ENCODE measurements around the gene GOLGA2. TPM values are rescaled to one million over a fixed set of nuclear protein-coding genes. Genes with fewer than 3 reads are reported as not detected.

The GOLGA2 gene
- total and polyA plus RNA-seq, 3 donors from 2014 or later = 79.8 to 133 (median 103) TPM

DNA sequence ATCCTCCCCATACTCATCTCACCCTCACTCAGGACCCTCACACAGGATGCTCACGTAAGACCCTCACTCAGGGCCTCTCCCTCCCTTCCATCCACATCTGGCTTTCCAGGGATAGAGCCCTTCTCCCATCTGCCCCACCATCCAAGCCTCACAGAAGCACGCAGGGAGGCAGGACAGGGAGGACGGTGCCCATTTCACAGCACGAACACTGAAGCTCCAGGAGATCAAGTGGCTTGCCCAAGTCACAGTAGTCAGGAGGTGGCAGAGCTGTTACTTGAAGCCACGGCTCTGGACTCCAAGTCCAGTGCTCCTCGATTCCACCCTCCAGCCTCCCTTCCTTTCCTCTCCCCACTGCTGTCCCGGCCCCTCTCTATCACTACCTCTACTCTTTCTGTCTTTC, 50.9 kb downstream of the GOLGA2 start:
- H3K4me1 ChIP-seq = no peaks in the 10 kb centered on the region
- DNase-seq = no peak
- no peak for TF ChIP-seq POLR2A (IDR thresholded peaks at IDR 0.05)
- TF ChIP-seq, protein P1, sequence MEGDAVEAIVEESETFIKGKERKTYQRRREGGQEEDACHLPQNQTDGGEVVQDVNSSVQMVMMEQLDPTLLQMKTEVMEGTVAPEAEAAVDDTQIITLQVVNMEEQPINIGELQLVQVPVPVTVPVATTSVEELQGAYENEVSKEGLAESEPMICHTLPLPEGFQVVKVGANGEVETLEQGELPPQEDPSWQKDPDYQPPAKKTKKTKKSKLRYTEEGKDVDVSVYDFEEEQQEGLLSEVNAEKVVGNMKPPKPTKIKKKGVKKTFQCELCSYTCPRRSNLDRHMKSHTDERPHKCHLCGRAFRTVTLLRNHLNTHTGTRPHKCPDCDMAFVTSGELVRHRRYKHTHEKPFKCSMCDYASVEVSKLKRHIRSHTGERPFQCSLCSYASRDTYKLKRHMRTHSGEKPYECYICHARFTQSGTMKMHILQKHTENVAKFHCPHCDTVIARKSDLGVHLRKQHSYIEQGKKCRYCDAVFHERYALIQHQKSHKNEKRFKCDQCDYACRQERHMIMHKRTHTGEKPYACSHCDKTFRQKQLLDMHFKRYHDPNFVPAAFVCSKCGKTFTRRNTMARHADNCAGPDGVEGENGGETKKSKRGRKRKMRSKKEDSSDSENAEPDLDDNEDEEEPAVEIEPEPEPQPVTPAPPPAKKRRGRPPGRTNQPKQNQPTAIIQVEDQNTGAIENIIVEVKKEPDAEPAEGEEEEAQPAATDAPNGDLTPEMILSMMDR (IDR thresholded peaks at IDR 0.05) = no peak
- no peaks in the 10 kb centered on the region for H3K9me3 ChIP-seq
- no peak overlapping the region for H3K27ac ChIP-seq
- H3K36me3 ChIP-seq (ENCODE audit: low read depth, missing control alignments) = no peaks in the 10 kb centered on the region
- intact Hi-C loops (cut with DNase I; ENCODE audit: low total_unique reads) = no loop called here
- 91 to 93% methylated on average over 7 of the region's 7 CpGs for WGBS, 2 donors
- H3K4me3 ChIP-seq = no peak overlapping the region
- no peaks in the 10 kb centered on the region for H3K27me3 ChIP-seq

- H3K27me3 ChIP-seq = no peaks in the 10 kb centered on the region
- WGBS, 2 donors = 88 to 95% methylated on average over 7 to 13 of the region's 13 CpGs
- no peak overlapping the region for H3K4me3 ChIP-seq
- intact Hi-C loops (cut with DNase I; ENCODE audit: low total_unique reads) = no loop called here
- TF ChIP-seq POLR2A (IDR thresholded peaks at IDR 0.05) = no peak
- TF ChIP-seq, protein P1 (IDR thresholded peaks at IDR 0.05) = no peak
- H3K9me3 ChIP-seq = no peaks in the 10 kb centered on the region
- H3K4me1 ChIP-seq = no peaks in the 10 kb centered on the region
- DNase-seq = no peak
- H3K36me3 ChIP-seq (ENCODE audit: low read depth, missing control alignments) = no peaks in the 10 kb centered on the region
- H3K27ac ChIP-seq = no peak overlapping the region
These were observed 52.7 kb downstream of the GOLGA2 start for GRCh38 chr9:128222880-128223670.

DNA sequence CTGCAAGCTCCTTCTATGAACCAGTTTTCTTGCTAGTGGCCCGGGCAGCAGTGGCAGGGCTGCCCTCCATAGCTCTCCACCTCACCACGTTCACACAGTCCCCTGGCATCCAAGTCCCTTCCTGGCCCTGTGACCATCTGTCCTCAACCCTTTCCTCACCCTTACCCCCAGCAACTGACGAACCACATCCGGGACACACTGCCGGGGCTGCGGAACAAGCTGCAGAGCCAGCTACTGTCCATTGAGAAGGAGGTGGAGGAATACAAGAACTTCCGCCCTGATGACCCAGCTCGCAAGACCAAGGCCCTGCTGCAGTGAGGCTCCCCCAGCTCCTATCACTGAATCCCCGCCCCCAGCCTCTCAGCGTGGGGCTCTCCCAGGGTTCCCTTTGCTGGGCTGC, 53.8 kb downstream of the GOLGA2 start:
- Histone ChIP-seq H3K27ac (no peak overlapping the region), H3K9me3 (no peaks in the 10 kb centered on the region), H3K27me3 (no peaks in the 10 kb centered on the region), H3K36me3 (ENCODE audit: low read depth, missing control alignments) (no peaks in the 10 kb centered on the region), H3K4me3 (no peak overlapping the region), H3K4me1 (no peaks in the 10 kb centered on the region)
- TF ChIP-seq, protein P1 (IDR thresholded peaks at IDR 0.05) = no peak
- no peak for TF ChIP-seq POLR2A (IDR thresholded peaks at IDR 0.05)
- WGBS, 2 donors = 87 to 91% methylated on average over 10 of the region's 10 CpGs
- intact Hi-C loops (cut with DNase I; ENCODE audit: low total_unique reads) = no loop called here
- no peak for DNase-seq

GRCh38 chr9:128219831-128220230, 56.0 kb downstream of the GOLGA2 start:
- intact Hi-C loops (cut with DNase I; ENCODE audit: low total_unique reads) = no loop called here
- no peak for DNase-seq
- TF ChIP-seq POLR2A (IDR thresholded peaks at IDR 0.05) = no peak
- TF ChIP-seq, protein P1 (IDR thresholded peaks at IDR 0.05) = no peak
- WGBS, 2 donors = 78 to 82% methylated on average over 8 to 9 of the region's 9 CpGs
- H3K36me3 ChIP-seq (ENCODE audit: low read depth, missing control alignments) = no peaks in the 10 kb centered on the region
- no peaks in the 10 kb centered on the region for H3K4me1 ChIP-seq
- H3K4me3 ChIP-seq = no peak overlapping the region
- H3K27me3 ChIP-seq = no peaks in the 10 kb centered on the region
- H3K27ac ChIP-seq = no peak overlapping the region
- H3K9me3 ChIP-seq = no peaks in the 10 kb centered on the region
